ENCODE measurements around the gene KPNA1.

The KPNA1 gene

DNA sequence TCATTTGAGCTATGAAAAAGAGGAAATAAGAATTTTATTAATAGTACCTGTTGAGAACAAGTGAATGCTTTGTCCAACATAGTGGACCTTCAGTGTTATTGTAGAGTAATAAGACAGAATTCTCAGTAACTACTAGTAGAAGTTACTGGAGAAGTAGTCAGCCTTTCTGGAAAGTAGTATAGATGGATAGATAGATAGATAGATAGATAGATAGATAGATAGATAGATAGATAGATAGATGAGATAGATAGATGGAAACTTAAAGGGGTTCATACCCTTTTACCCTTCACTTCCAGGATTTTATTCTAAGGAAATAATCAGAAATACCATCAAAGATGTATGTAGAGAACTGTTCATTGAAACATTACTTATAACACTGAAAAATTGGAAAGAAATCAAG is 125.5 kb downstream of the KPNA1 start:
- no peak for DNase-seq (ENCODE audit: extremely low read depth in 1 of 2, low read depth in 1 of 2)

GRCh38 chr3:122387709-122388108 is 127.0 kb downstream of the KPNA1 start:
- DNase-seq (ENCODE audit: extremely low read depth in 1 of 2, low read depth in 1 of 2) = no peak

DNA sequence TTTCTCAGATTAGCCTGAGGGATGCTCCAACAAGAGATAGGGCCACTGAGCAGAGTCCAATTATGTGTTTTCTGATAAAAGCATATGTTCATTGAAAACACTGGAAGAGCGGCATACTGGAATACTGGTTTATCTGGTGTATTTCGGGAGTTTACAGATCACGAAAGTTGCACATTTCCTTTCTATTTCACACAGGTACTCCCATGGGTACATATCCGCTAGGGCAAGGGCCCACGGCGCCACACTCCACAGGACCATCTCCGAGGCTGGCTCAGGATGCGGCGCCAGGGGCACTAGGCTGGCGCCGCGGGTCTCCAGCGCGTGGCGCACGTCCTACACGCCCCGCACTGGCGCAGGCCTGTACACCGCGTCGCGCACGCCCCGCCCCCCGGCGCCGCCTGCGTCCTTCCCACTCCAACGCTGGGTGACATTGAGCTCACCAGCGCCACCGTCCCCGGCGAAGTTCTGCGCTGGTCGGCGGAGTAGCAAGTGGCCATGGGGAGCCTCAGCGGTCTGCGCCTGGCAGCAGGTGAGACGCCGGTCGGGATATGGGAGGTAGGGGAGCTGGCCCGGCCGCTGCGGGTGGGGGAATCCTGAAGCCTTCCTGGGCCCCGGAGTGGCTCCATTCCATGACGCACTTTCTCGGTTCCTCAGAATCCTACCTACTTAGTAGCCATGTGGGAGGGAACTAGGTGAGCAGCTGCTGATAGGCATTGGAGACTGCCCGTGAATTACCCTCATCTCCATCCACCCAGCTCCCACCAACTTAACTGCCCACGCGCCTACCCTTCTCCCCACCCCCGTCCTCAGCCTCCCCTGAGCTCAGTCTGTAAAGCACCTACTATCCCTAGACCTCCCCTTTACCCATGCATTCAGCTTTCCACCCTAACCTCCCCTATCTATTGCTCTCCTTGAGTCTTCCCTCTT is 130.7 kb downstream of the KPNA1 start, which contains the start of gene FAM162A:
FAM162A (plus strand) TSS at position 412 of the 927 bp plus-strand sequence; CDS start at position 496, 84 bp downstream.
- DNase-seq (ENCODE audit: extremely low read depth in 1 of 2, low read depth in 1 of 2) = peak; percentile 81 to 90

DNA sequence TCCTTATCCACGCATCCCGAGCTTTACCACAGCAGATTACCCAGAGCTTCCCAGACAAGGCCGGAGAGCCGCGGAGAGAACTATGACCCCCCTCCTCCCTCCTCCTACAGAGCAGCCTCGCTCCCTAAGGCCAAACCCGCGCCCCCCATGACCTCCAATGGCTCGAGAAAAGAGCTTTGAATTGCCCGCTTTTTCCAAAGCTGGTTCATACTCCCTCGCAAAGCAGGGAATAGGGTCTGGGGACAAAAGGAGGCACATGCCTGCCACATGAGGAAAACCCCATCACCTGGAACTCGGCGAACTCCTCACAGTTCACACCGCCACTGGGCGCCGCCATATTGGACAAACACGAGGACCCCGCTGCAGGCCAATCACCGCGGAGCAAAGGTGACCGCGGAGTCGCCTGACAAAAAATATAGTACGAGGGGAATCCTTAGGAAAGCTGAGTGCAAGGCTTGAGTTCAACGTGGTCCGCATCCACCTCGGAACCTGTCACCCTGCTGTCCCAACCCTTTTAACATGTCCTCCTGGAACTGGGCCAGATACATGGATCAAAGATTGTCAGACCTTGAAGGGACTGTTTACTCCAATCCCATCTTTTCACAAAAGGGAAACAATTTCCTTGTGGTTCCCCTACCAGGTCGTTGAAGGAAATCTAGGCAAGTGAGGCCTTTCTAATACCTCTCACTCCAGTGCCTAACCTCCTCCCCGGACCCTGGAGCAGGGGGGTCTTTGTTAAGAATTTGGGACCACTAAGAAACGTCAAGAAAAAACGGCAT is 131.7 kb downstream of the KPNA1 start, which contains the start of gene MIX23:
MIX23 (minus strand) TSS at position 344 of the 779 bp plus-strand sequence; CDS start at position 337, 7 bp downstream.
- DNase-seq (ENCODE audit: extremely low read depth in 1 of 2, low read depth in 1 of 2) = peak; percentile 56 to 72

GRCh38 chr3:122377975-122378374 is 136.8 kb downstream of the KPNA1 start:
- DNase-seq (ENCODE audit: extremely low read depth in 1 of 2, low read depth in 1 of 2) = no peak

DNA sequence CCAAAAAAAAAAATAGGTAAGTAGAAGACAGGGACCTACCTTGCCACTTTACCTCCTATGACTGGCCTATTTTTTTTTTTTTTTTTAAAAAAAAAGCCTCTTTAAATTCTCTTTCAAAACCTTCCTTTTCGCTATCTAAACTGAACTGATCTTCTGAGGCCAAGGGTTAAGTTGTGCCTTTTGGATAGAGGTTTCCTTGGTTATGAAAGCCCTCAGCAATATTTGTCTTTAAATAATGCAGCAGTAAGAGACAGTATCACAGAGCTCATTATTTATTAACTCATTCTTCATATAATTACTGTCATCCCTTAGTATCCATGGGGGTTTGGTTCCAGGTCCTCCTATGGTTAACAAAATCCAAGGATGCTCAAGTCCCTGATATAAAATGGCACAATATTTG is 140.7 kb downstream of the KPNA1 start:
- DNase-seq (ENCODE audit: extremely low read depth in 1 of 2, low read depth in 1 of 2) = no peak

Data from activated CD8-positive, alpha-beta memory T cell treated with anti-CD3 and anti-CD28 coated beads for 1 hour (primary cell).